Cardiac fibroblast (primary cell): ENCODE measurements around the gene TATDN3.
A peak's percentile ranks its signal among the peaks of the same experiment; 100 is the strongest.

ENCODE experiments used
- DNase-seq, 2 donors: peaks; one replicate each; pipeline versions ENCODE4 v3.0.0 to v3.0.0-alpha.2; 2010; ENCODE audit warnings: low read depth in 2 of 2
- H3K4me3 ChIP-seq, 2 donors: replicated peaks in 1 of 2; 1 replicate in 1 of 2; 2 replicates in 1 of 2; pipeline ENCODE4 v1.5.1; 2011; ENCODE audit warnings: low read depth in 2 of 2, low read length in 2 of 2, mild to moderate bottlenecking in 2 of 2, moderate library complexity in 1 of 2
- CTCF ChIP-seq: IDR thresholded peaks from one replicate; pipeline ENCODE4 v1.5.1; 2011; ENCODE audit warnings: low read depth, mild to moderate bottlenecking, low read length, inconsistent platforms

Gene TATDN3

DNA sequence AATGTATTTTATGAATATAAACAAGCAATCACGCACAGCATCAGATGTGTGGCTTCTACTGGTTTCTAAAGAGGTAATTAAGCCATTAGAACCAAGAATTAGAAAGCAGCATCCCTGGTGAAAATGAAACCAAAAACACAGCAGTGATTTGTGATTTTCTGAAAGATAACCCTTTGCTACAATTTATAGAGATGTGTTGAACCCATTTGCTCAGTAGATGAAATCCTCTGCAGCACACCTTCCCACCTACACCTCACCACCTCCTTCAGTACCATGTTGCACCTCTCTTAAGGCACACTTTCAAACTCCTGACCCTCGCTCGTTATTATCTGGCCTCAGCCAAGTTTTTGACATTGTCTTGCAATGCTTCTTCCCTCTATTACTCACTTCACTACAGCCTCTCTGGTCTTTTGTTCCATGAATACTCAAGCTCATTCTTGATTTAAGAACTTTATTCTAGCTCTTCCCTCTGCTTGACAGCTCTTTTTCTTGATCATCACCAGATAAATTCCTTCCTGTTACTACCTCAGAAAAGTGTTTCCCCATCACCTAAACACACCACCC, 38.7 kb upstream of the TATDN3 start:
- H3K4me3 ChIP-seq = peak overlapping the region in 1 of 2 donors; percentile 11
- DNase-seq = peak in 1 of 2 donors; percentile 29

DNA sequence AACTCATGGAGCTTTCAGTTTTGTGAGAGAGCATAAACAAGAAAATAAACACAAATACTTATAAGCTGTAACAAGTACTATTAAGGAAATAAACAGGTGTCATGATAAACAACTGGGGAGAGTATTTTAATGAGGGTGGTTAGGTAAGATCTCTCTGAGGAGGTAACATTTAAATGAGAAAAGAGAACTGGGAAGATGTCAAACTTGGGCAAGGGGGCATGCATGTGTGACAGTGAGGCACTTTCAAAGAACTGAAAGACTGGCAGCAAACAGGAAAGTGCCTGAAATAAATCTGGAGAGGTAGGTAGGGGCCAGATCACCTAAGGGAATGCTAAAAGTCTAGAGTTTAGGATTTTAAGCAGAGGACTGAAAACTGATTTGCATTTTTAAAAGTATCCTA, 37.9 kb upstream of the TATDN3 start:
- no peak overlapping the region for H3K4me3 ChIP-seq
- no peak for DNase-seq
- no peak for TF ChIP-seq CTCF

More for the DNA sequence above, 38.7 kb upstream of the TATDN3 start:
- TF ChIP-seq CTCF = no peak

DNA sequence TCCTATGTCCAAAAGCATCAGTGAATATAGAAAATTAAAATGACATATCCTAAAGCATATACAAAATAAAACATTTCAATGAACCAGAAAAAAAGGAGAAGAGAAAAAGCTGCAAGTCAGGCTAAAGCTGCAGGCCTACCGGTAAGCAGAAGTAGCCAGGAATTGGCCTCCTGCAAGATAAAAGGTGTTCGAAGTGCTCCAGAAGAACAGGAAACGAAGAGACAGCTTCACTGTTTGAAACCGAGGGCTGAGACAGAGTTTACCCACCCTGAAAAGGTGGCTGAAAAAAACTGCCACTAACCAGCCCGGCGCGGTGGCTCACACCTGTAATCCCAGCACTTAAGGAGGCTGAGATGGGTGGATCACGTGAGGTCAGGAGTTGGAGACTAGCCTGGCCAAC, 37.5 kb upstream of the TATDN3 start:
- no peak overlapping the region for H3K4me3 ChIP-seq
- no peak for DNase-seq
- no peak for TF ChIP-seq CTCF

- no peak for TF ChIP-seq CTCF
- H3K4me3 ChIP-seq = no peak overlapping the region
- peak in 1 of 2 donors; percentile 35 for DNase-seq
Observed at GRCh38 chr1:212754680-212755079, 37.0 kb upstream of the TATDN3 start.

DNA sequence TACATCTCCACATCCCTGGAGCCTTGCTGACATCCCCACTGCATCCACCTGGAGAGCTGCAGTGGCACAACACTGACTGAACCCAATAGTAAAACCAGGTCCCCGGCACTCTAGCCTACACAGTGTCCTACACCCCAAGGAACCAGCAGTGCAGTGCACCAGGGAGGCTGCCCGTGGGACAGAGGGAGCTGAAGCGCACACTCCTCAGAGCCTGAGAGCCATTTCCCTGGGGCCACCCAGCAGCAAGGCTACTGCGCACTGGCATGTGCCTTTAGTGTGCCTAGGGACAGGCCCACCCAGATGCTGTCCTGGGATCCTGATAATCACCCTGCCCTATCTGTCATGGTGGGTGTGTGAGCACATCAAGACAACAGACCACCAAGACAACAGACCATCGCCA, 32.0 kb upstream of the TATDN3 start:
- DNase-seq = no peak
- TF ChIP-seq CTCF = no peak
- no peak overlapping the region for H3K4me3 ChIP-seq

DNA sequence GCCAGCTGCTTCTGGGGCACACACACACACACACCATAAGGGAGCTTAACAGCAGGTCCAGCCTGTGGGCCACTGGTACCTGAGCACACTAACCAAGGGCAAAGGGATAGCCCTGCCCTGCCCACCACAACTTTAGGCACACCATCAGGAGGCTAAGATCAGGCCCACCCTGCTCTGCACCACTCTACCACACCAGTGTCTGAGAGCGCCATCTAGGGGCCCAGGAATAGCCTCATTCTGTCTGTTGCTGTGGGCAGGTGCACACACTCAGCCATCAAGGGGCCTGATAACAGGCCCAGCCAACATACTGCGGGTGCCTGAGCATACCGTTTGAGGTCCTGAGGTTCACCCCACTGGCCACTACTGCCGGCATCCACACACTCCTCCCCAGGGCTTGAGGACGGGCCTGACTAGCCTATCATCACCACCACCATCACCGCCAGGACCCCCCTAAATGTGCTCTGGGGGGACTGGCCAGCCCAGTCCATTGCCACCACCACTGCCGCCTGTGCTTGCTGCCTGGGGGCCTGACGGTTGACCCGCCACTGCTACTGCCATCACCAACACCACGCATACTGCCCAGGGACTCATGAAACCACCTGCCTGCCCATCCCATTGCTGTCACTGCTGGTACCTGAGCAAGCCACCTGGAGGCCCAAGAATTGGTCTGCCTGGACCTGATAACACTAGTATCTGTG, 31.4 kb upstream of the TATDN3 start:
- no peak for DNase-seq
- TF ChIP-seq CTCF = peak; percentile 53
- no peak overlapping the region for H3K4me3 ChIP-seq
